GM18868 (cell line): ENCODE data around the gene TAL2.
"Not testable (repeated sequence)": the region's sequence is repeated elsewhere in the genome, so short reads cannot be mapped to it uniquely, and the experiment has no call there.

ENCODE experiments used
- ATAC-seq: cut with Tn5 transposase; IDR thresholded peaks from one replicate; pipeline ENCODE4 v1.9.1; 2021; ENCODE audit warnings: mild to moderate bottlenecking, moderate library complexity; ENCODE audit not compliant: unreplicated experiment

TAL2 gene

GRCh38 chr9:105703638-105704037 lies 41.4 kb downstream of the TAL2 start:
- ATAC-seq: not testable (repeated sequence)

DNA sequence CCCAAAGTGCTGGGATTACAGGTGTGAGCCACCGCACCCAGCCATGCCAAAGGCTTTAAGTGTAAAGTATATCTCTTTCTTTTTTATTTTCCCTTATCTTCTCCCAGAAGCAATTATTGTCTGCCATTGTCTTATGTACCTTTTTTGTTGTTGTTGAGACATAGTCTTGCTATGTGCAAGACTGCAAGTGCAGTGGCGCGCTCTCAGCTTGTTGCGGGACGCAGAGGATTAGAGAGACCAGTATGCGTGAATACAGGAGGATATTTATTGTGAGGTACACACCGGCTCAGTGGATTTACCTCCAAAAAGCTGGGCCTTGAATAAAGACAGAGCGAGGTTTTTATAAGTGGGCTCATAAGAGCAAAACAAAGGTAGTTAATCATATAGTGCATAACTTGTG lies 43.9 kb downstream of the TAL2 start:
- no peak for ATAC-seq

DNA sequence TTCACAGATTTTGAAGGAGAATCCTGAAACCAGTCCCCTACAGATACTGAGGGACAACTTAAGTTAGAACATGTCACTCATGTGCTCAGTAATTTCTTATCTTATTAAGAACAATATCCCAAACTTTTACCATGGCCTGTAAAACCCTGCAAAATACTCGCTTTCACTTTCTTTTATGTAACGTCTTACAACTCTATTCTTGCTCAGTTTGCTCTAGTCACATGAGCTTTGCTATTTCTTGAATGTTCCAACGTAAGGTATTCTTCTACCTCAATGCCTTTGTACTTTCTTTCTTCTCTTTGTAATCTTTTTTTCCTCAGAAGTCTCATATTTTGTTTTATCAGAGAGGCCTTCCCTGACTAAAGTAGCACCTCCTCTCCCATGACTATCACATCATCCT lies 46.1 kb downstream of the TAL2 start:
- peak; percentile 79 for ATAC-seq

DNA sequence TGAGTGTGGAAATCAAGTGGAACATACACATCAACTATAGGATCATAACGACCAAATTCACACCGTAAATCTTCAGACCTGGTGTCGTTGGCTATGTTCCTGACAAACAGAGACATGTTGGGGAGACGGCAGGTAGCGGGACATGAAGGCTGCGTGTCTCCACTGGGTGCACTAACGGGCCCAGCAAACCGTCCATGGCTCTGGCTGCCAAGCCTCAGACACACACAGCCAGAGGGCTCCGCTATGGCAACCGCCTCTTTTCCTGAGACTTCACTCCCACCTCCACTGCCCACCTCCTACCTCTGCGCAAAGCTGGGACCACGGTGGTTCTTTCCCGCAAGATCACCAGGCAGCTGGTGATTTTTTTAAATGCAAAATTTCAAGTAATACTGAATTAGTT lies 48.4 kb downstream of the TAL2 start:
- no peak for ATAC-seq

DNA sequence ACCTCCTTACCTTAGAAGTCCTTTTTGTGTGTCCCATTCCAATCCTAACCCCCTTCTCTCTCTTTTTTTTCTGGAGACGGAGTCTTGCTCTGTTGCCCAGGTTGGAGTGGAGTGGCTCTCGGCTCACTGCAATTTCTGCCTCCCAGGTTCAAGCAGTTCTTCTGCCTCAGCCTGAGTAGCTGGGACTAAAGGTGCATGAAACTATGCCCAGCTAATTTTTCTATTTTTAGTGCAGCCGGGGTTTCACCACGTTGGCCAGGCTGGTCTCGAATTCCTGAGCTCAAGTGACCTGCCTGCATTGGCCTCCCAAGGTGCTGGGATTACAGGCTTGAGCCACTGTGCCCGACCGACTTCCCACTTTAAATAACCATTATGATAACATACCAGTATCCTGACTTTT lies 49.6 kb downstream of the TAL2 start:
- ATAC-seq: no peak

- no peak for ATAC-seq
Observed at GRCh38 chr9:105712297-105712696, 50.0 kb downstream of the TAL2 start.
